Caco-2 (cell line): ENCODE results near the gene ERCC2. TPM values are rescaled to one million over a fixed set of nuclear protein-coding genes. Genes with fewer than 3 reads are reported as not detected.

Experiments
- BruUV-seq: library from RNA; stranded (reverse); fragments of 400-500 nt; replicated peaks from 2 replicates; lab custom pipeline; 2021; lab: Mats Ljungman, UMichigan
- CTCF ChIA-PET: fragments of 300-600 bp; sonication (Branson Sonifier 250); formaldehyde crosslinking; loops from one replicate; lab custom pipeline; 2022; ENCODE audit warnings: antibody characterized with exemption; lab: Charles Lee
- POLR2A ChIA-PET: fragments of 300-600 bp; sonication (Branson Sonifier 250); formaldehyde crosslinking; loops from one replicate; lab custom pipeline; 2022; ENCODE audit warnings: antibody characterized with exemption; lab: Charles Lee
- DNase-seq, 2 experiments: peaks; one replicate each; pipeline versions ENCODE4 v3.0.0 to v3.0.0-alpha.2; 2020 to 2022
- H3K27me3 ChIP-seq: replicated peaks from 2 replicates; pipeline ENCODE4 v1.6.0; 2011; ENCODE audit warnings: low read length; ENCODE audit not compliant: control insufficient read depth, insufficient read depth
- H3K36me3 ChIP-seq: 2 replicates; pipeline ENCODE4 v1.5.1; 2011; ENCODE audit warnings: low read length; ENCODE audit not compliant: control insufficient read depth, insufficient read depth
- H3K4me1 ChIP-seq: fragments of 250-450 bp; sonication (Bioruptor Pico); 2 replicates; pipeline ENCODE4 v1.5.1; 2020; ENCODE audit warnings: mild to moderate bottlenecking
- H3K4me3 ChIP-seq: 2 replicates; pipeline ENCODE4 v1.5.1; 2011; ENCODE audit warnings: low read depth, mild to moderate bottlenecking, control low read depth, low read length
- H3K9me3 ChIP-seq: fragments of 250-450 bp; sonication (Bioruptor Pico); 2 replicates; pipeline ENCODE4 v1.5.1; 2020; ENCODE audit warnings: mild to moderate bottlenecking, moderate library complexity
- H3K27ac Mint-ChIP-seq: one replicate; pipeline ENCODE4 v1.8.0; 2022; ENCODE audit warnings: mixed read lengths; ENCODE audit not compliant: unreplicated experiment
- H3K27me3 Mint-ChIP-seq: one replicate; pipeline ENCODE4 v1.8.0; 2022; ENCODE audit warnings: mixed read lengths; ENCODE audit not compliant: insufficient read depth, unreplicated experiment
- H3K36me3 Mint-ChIP-seq: one replicate; pipeline ENCODE4 v1.8.0; 2022; ENCODE audit warnings: mild to moderate bottlenecking, mixed read lengths; ENCODE audit not compliant: insufficient read depth, unreplicated experiment
- H3K4me1 Mint-ChIP-seq: one replicate; pipeline ENCODE4 v1.8.0; 2022; ENCODE audit warnings: low read depth, mixed read lengths; ENCODE audit not compliant: unreplicated experiment
- H3K4me3 Mint-ChIP-seq: one replicate; pipeline ENCODE4 v1.8.0; 2022; ENCODE audit warnings: mild to moderate bottlenecking, moderate library complexity, mixed read lengths; ENCODE audit not compliant: unreplicated experiment
- H3K9me3 Mint-ChIP-seq: one replicate; pipeline ENCODE4 v1.8.0; 2022; ENCODE audit warnings: mixed read lengths; ENCODE audit not compliant: unreplicated experiment
- CTCF ChIP-seq, 2 experiments: fragments of 200-600 bp in 1 of 2; IDR thresholded peaks; 1 replicate in 1 of 2; 2 replicates in 1 of 2; pipeline versions ENCODE4 v1.5.1 to v1.8.0; 2011 to 2022; ENCODE audit warnings: antibody characterized with exemption in 1 of 2, control low read depth in 1 of 2, inconsistent platforms in 1 of 2, low read depth in 1 of 2, low read length in 1 of 2, mild to moderate bottlenecking in 1 of 2, moderate library complexity in 1 of 2; ENCODE audit not compliant: insufficient read depth in 1 of 2, severe bottlenecking in 1 of 2, unreplicated experiment in 1 of 2
- intact Hi-C: fragments of 100-400 bp; cut with micrococcal nuclease; formaldehyde crosslinking; loops from one replicate; pipeline ENCODE4 v1.10.0; 2022; ENCODE audit not compliant: unreplicated experiment
- total RNA-seq: library from RNA; stranded (reverse); gene quantifications from 2 replicates; pipeline ENCODE4 v1.2.3, GENCODE V29; 2022

ERCC2 gene
- total RNA-seq, 1 experiment from 2014 or later: 86.8 TPM

- Mint-ChIP-seq H3K36me3 (peaks cover 39% of the 10 kb centered on the region), H3K4me3 (no peak overlapping the region), H3K27ac (no peak overlapping the region), H3K4me1 (peaks cover 13% of the 10 kb centered on the region), H3K9me3 (no peaks in the 10 kb centered on the region), H3K27me3 (no peaks in the 10 kb centered on the region)
- TF ChIP-seq CTCF (IDR thresholded peaks at IDR 0.05; ENCODE audit: insufficient read depth in 1 of 2, low read depth in 1 of 2, low read length in 1 of 2, severe bottlenecking in 1 of 2, unreplicated experiment in 1 of 2): no peak
- intact Hi-C loops: no loop called here
- Histone ChIP-seq H3K27me3 (no peaks in the 10 kb centered on the region), H3K4me3 (no peak overlapping the region), H3K9me3 (no peaks in the 10 kb centered on the region), H3K4me1 (peaks cover 6% of the 10 kb centered on the region; the same call in 1 of the 2 replicates), H3K36me3 (no peaks in the 10 kb centered on the region; the same call in 1 of the 2 replicates)
- POLR2A ChIA-PET: no interaction called here
- BruUV-seq: no TSS peak
- CTCF ChIA-PET: no interaction called here
- no peak for DNase-seq
Measured at GRCh38 chr19:45346449-45346848, 23.9 kb downstream of the ERCC2 start.

- Histone ChIP-seq H3K4me1 (peaks cover 6% of the 10 kb centered on the region; the same call in 1 of the 2 replicates), H3K9me3 (no peaks in the 10 kb centered on the region), H3K27me3 (no peaks in the 10 kb centered on the region), H3K36me3 (no peaks in the 10 kb centered on the region; the same call in 1 of the 2 replicates), H3K4me3 (no peak overlapping the region)
- no peaks in the 10 kb centered on the region for H3K27me3 Mint-ChIP-seq
- no peak overlapping the region for H3K4me3 Mint-ChIP-seq
- peaks cover 13% of the 10 kb centered on the region for H3K4me1 Mint-ChIP-seq
- H3K36me3 Mint-ChIP-seq: peaks cover 29% of the 10 kb centered on the region
- no peak overlapping the region for H3K27ac Mint-ChIP-seq
- no TSS peak for BruUV-seq
- no peaks in the 10 kb centered on the region for H3K9me3 Mint-ChIP-seq
- POLR2A ChIA-PET: no interaction called here
- TF ChIP-seq CTCF (IDR thresholded peaks at IDR 0.05; ENCODE audit: insufficient read depth in 1 of 2, low read depth in 1 of 2, low read length in 1 of 2, severe bottlenecking in 1 of 2, unreplicated experiment in 1 of 2): no peak
- intact Hi-C loops: no loop called here
- CTCF ChIA-PET: no interaction called here
- DNase-seq: no peak
Measured at GRCh38 chr19:45345506-45345860, 24.9 kb downstream of the ERCC2 start.

- H3K36me3 ChIP-seq: no peaks in the 10 kb centered on the region; the same call in 1 of the 2 replicates
- H3K4me1 ChIP-seq: peaks cover 6% of the 10 kb centered on the region; the same call in 1 of the 2 replicates
- H3K4me3 ChIP-seq: no peak overlapping the region
- Mint-ChIP-seq H3K4me3 (no peak overlapping the region), H3K27ac (no peak overlapping the region), H3K4me1 (peaks cover 13% of the 10 kb centered on the region), H3K36me3 (peaks cover 26% of the 10 kb centered on the region), H3K9me3 (no peaks in the 10 kb centered on the region), H3K27me3 (no peaks in the 10 kb centered on the region)
- ChIA-PET CTCF (interaction anchor here (0.6 kb wide), 3 partner anchors 29 to 253 kb away, joined by 3 read pairs; no protein-coding TSS in a partner anchor), POLR2A (no interaction called here)
- no peaks in the 10 kb centered on the region for H3K27me3 ChIP-seq
- no peaks in the 10 kb centered on the region for H3K9me3 ChIP-seq
- no TSS peak for BruUV-seq
- intact Hi-C loops: no loop called here
- no peak for TF ChIP-seq CTCF (IDR thresholded peaks at IDR 0.05; ENCODE audit: insufficient read depth in 1 of 2, low read depth in 1 of 2, low read length in 1 of 2, severe bottlenecking in 1 of 2, unreplicated experiment in 1 of 2)
- DNase-seq: peak in 1 of 2 experiments; percentile 26
Measured at GRCh38 chr19:45344621-45345505, 25.5 kb downstream of the ERCC2 start.
